WERI-Rb-1 (cell line): ENCODE measurements around the gene RIPOR2.

Experiments
- DNase-seq: peaks from one replicate; pipeline ENCODE4 v3.0.0-alpha.2; 2020
- H3K27ac ChIP-seq: fragments of 250-450 bp; sonication (Bioruptor Pico); 2 replicates; pipeline ENCODE4 v1.5.1; 2020; ENCODE audit warnings: mild to moderate bottlenecking, moderate library complexity
- H3K27me3 ChIP-seq: fragments of 250-450 bp; sonication (Bioruptor Pico); 2 replicates; pipeline ENCODE4 v1.5.1; 2021; ENCODE audit warnings: mild to moderate bottlenecking, low read depth, moderate library complexity; ENCODE audit not compliant: insufficient read depth, severe bottlenecking
- H3K36me3 ChIP-seq: fragments of 250-450 bp; sonication (Bioruptor Pico); 2 replicates; pipeline ENCODE4 v1.5.1; 2020; ENCODE audit warnings: mild to moderate bottlenecking, moderate library complexity
- H3K4me3 ChIP-seq: 2 replicates; pipeline ENCODE4 v1.5.1; 2011; ENCODE audit warnings: low read depth, mild to moderate bottlenecking, control low read depth, low read length
- H3K9me3 ChIP-seq: fragments of 250-450 bp; sonication (Bioruptor Pico); 2 replicates; pipeline ENCODE4 v1.5.1; 2021; ENCODE audit warnings: mild to moderate bottlenecking, moderate library complexity; ENCODE audit not compliant: severe bottlenecking
- TF ChIP-seq, protein P1 (sequence below): IDR thresholded peaks from 2 replicates; pipeline ENCODE4 v1.5.1; 2011; ENCODE audit warnings: low read depth, mild to moderate bottlenecking, control low read depth, inconsistent platforms, low read length

The RIPOR2 gene

DNA sequence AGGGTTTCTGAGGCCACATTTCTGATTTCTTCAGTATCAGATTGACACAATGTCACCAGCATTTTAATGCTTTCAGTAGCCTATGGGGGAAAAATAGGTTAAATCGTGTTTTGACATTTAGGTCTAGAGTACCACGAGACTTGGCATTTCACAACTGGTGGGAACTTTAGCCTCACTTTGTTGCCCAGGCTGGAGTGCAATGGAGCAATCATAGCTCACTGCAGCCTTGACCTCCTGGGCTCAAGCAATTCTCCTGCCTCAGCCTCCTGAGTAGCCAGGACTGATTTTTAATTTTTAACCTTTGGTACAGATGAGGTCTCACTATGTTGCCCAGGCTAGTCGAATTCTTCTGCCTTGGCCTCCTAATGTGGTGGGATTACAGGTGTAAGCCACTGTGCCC lies 126.0 kb downstream of the RIPOR2 start:
- H3K4me3 ChIP-seq = no peak overlapping the region
- no peak overlapping the region for H3K27ac ChIP-seq
- no peak for DNase-seq
- TF ChIP-seq, protein P1, sequence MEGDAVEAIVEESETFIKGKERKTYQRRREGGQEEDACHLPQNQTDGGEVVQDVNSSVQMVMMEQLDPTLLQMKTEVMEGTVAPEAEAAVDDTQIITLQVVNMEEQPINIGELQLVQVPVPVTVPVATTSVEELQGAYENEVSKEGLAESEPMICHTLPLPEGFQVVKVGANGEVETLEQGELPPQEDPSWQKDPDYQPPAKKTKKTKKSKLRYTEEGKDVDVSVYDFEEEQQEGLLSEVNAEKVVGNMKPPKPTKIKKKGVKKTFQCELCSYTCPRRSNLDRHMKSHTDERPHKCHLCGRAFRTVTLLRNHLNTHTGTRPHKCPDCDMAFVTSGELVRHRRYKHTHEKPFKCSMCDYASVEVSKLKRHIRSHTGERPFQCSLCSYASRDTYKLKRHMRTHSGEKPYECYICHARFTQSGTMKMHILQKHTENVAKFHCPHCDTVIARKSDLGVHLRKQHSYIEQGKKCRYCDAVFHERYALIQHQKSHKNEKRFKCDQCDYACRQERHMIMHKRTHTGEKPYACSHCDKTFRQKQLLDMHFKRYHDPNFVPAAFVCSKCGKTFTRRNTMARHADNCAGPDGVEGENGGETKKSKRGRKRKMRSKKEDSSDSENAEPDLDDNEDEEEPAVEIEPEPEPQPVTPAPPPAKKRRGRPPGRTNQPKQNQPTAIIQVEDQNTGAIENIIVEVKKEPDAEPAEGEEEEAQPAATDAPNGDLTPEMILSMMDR = no peak
- H3K36me3 ChIP-seq = no peaks in the 10 kb centered on the region
- no peaks in the 10 kb centered on the region for H3K9me3 ChIP-seq
- H3K27me3 ChIP-seq = no peaks in the 10 kb centered on the region

DNA sequence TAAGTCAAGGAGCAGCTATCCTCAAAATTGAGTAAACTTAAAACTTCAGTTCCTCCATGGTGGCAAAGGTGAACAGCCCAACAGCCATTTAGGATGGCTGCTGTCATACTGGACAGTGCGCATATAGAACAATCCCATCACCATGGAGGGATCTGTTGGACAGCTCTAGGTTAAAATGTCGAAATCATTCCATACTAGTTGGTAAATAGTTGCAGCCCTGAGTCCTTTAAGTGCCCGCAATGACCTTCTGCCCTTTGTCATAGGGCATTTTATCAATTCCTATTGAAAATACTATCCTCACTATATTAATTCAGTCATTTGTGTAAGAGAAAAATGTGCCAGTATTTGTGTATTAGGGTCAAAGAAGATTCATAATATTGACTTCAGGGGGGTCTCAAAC lies 128.2 kb downstream of the RIPOR2 start:
- no peak overlapping the region for H3K4me3 ChIP-seq
- DNase-seq = no peak
- H3K27me3 ChIP-seq = no peaks in the 10 kb centered on the region
- H3K27ac ChIP-seq = no peak overlapping the region
- TF ChIP-seq, protein P1 = no peak
- no peaks in the 10 kb centered on the region for H3K36me3 ChIP-seq
- no peaks in the 10 kb centered on the region for H3K9me3 ChIP-seq

DNA sequence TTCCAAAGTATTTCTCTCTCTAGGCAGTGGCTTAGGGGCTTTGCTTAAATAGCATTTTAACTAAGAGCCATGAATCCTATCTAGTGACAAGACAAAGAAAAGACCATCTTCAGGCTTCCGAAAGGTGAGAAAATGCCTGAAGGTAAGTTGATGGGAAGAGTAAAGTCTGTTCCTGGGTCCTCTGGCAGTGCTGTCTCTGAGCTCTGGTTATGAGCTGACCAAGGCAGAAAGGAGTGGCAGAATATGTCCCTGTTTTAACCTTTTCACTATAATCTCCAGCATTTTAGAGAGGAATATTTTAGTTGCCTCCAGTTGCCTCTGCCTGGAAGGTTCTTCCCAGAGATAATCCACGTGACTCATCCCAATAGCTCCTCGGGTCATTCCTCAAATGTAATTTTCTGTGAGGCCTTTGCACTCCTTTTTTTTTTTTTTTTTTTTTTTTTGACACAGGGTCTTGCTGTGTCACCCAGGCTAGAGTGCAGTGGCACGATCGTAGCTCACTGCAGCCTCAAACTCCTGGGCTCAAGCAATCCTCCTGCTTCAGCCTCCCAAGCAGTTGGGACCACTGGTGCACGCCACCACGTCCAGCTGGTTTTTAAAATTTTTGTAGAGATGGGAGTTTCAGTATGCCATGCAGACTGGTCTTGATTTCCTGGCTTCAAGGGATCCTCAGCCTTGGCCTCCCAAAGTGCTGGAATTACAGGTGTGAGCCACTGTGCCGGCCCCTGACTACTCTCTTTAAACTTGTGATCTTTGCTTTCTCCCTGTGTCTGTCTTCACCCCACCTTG lies 133.3 kb downstream of the RIPOR2 start:
- no peak overlapping the region for H3K27ac ChIP-seq
- H3K9me3 ChIP-seq = no peaks in the 10 kb centered on the region
- no peak for DNase-seq
- no peaks in the 10 kb centered on the region for H3K27me3 ChIP-seq
- TF ChIP-seq, protein P1 = no peak
- H3K36me3 ChIP-seq = no peaks in the 10 kb centered on the region
- no peak overlapping the region for H3K4me3 ChIP-seq

DNA sequence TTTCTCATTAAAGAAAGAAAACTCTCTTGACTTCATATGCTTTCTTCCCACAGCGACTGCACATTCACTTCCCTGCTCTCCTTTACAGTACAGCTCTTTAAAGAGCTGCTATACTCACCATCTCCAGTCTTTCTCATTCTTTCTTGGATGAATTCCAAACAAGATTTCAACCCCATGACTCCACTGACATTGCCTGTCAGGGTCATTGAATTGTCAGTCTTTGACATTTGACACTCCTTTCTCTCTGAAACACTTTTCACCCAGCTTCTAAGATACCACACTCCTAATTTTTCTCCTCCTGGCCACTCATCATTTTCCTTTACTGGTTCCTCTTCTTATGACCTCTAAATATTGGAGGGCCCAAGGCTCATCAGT lies 136.2 kb downstream of the RIPOR2 start:
- H3K27me3 ChIP-seq = no peaks in the 10 kb centered on the region
- H3K9me3 ChIP-seq = no peaks in the 10 kb centered on the region
- no peak for DNase-seq
- no peak overlapping the region for H3K27ac ChIP-seq
- TF ChIP-seq, protein P1 = no peak
- H3K4me3 ChIP-seq = no peak overlapping the region
- H3K36me3 ChIP-seq = no peaks in the 10 kb centered on the region

DNA sequence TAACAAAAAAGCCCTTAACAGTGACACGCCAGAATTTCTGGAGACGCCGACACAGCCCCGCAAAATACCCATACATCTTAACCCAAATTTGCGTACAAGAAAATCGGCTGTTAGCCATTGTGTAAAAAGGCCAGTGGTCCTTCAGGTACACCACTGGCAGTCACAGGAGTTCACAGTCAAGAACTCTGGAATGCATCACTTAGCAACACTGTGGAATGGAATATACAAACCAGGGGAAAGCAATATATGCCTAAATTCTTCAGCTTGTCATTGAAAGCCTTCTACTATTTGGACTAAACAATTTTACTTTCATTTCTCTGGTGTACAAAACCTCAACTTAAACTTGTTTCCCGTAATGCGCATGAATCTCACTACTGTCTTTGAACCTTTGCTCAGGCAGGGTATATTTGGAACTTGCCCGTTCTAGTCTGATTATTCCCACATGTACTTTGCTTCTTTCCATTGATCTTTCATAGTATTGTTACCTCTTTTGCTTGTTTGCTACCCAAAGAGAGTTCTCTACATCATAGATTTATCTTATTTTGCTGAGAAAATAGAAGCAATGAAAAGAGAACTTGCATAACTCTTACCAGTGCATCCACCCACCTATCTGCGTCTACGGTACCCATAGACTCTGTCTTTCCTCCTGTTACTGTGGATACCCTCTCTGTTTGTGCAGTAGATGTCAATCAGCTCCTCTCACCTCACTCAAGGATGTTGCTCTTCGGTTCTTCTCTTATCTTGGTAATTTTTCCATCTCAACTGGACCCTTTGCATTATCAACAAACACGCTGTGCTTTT lies 136.8 kb downstream of the RIPOR2 start, which contains the start of gene ARMH2:
ARMH2 (minus strand) TSS at position 178 of the 801 bp plus-strand sequence; CDS start at position 118, 60 bp downstream.
- no peak within 1 kb of the TSS for H3K4me3 ChIP-seq
- TF ChIP-seq, protein P1 = no peak
- no peak for DNase-seq

More for the DNA sequence above, 136.8 kb downstream of the RIPOR2 start, which contains the start of gene ARMH2:
- H3K36me3 ChIP-seq = no peaks in the 10 kb centered on the region
- no peaks in the 10 kb centered on the region for H3K9me3 ChIP-seq
- H3K27ac ChIP-seq = no peak within 1 kb of the TSS
- no peaks in the 10 kb centered on the region for H3K27me3 ChIP-seq
